Renal pelvis (tissue), 4 donors: Measurements from ENCODE around the gene ZNF385A. TPM values are rescaled to one million over a fixed set of nuclear protein-coding genes. Genes with fewer than 3 reads are reported as not detected.

Experiments used
- DNase-seq: peaks from one replicate; pipeline ENCODE4 v3.0.0-alpha.2; 2013
- polyA plus RNA-seq, 3 donors: library from polyadenylated mRNA; unstranded; fragments of 120-200 nt; gene quantifications; one replicate each; pipeline ENCODE4 v1.2.1, GENCODE V29; 2013; ENCODE audit not compliant: insufficient read length in 3 of 3

ZNF385A gene
- polyA plus RNA-seq, 3 donors, result 11.9 to 14.6 (median 13.0) TPM

GRCh38 chr12:54376596-54376995, 7.9 kb downstream of the ZNF385A start:
- DNase-seq, result no peak

DNA sequence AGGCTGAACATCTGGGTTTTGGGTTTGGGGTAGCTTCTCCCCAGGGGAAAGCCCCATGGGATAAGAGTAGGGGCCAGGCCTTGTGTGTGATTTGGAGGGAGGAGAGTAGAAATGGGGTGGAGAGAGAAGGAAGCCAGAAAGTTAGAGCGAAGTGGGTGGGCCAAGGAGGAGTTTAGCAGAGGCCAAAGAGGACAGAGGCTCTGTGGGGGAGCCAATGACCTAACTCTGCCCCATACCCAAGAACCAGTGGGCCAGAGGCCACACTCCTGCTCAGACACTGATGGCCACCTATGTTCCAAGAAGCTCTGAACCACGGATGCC, 9.3 kb downstream of the ZNF385A start:
- DNase-seq, result no peak

DNA sequence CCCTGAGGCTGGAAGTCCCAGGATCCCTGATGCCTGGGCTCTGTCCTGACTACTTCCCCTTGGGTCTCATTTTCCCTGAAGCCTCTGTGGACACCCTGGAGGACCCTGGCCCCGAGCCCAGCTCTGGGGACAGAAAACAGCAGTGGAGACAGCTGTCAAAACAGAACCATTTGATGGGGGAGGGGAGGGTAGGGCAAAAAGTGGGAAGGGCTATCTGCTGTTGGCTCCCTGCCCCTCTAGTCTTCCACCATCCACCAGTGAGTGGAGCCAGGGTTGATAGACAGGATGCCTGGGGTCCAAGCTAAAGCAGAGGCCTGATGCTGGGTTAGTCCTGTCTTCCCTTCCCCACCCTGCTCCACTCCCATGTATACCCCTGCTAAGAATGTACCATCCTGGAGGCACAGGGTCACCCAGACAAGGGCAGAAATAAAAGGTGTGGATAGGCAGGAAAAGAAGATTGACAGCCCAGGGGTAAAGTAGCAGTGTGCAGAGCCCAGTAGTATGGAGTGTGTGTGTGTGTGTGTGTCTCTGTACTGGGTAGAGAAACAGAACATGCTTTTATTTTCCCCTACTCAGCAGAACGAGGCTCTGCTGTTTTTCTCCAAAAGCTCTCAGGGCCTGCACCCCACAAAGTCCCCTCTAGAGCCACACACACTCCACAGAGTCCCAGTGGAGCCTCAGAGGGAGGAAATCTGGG, 9.8 kb downstream of the ZNF385A start:
- no peak for DNase-seq

GRCh38 chr12:54373649-54374561, 10.6 kb downstream of the ZNF385A start:
- no peak for DNase-seq

- DNase-seq, result no peak
Observed at GRCh38 chr12:54372113-54372806, 12.3 kb downstream of the ZNF385A start.

DNA sequence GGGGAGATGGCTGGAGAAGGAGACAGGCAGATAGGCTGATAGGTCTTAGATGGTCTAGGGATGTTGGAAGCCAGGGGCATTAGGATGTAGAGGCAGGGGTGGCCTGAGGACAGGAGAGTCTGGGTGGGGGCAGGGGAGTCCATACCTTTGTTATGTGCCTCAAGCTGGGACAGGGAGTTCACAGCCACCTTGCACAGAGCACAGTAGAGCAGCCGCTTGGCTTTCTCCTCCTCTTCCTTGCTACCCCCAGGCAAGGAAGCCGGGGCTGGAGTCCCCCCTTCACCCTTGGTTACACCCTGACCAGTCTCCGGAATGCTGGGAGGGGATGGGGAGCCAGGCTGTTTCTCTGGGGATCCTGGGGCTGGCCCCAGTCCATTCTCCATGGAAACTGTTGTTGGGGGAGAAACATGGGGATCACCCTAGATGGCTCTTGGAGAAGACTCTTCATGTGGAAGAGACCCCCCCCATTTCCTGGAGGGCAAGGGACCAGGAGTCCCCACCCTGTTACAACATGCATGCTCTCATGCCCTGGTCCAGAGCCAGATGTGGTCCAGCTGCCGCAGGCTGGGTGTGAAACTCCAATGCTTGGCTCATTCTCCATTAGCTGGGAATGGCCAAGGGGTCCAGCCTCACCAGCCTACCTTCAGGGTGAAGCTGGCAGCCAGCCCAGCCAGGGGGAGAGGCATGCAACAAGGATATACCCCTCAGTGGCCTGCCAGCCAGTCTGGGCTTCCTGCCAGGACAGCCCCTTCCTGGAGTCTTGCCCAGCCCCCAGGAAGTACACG, 13.0 kb downstream of the ZNF385A start:
- no peak for DNase-seq

DNA sequence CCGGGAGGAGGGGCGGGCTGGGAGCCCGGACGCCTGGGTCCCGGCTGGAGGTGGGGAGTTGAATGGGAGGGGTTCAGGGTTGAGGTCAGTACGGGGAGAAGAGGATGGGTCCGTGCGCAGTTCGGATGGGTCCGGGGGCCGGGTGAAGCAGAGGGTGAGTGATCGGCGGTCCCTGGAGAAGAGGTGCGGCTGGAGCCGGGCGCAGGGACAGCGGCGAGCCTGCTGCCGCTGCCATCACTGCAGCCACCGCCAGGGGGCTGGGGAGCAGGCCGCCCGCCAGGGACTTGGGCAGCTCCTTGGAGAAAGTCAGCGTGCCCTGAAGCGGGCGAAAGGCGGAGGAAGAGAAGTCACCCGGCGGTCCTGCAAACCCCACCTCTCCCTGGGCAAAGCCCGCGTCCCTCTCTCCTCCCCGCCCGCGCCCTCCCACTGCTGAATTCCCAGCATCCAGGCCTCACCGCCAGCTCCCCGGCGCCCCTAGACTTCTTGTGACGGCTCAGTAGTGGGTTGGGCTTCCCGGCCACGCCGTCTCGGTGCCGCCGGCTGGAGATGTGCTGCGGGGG, 14.3 kb downstream of the ZNF385A start:
- DNase-seq, result peak; percentile 77

GRCh38 chr12:54369597-54370131, 14.9 kb downstream of the ZNF385A start:
- DNase-seq, result no peak

DNA sequence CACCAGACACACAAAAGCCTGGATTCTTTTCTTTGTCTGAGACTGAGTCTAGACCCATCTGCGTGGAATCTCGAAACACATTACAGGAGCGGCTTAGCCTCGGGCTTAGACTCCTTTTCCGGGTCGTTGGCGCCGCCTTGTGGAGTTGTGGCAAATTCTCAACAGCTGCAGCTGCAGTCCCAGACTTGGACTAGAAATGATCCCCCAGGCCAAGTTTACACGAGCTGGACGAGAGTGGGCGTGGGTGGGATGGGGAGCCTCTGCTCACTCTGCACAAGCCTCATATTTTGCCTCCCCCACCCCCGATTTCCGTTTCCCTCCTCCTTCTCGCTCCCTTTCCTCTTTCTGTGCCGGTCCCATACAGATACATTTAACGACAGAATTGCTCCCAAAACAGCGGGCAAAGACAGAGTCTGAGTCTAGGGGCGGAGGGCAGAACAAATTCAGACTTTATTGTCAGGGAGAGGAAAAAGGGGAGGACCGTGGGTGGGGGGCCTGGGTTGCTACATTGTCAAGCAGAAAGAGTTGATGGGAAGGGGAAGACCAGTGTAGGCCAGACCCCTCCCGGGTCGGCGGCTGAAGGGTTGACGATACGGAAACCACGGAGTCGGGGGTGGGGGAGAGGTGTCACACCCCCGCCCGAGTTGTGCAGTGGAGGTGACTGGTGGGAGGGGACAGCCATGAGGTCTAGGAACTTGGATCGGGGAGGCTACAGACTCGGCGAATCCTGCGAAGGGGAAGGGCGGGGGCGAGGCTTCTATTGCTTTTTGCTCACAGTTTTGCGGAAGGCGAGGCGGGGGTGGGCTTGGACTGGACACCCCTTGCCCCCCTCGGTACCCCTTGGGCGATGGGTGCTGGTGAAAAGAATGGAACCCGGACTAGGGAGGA, 15.6 kb downstream of the ZNF385A start:
- peak; percentile 94 for DNase-seq

DNA sequence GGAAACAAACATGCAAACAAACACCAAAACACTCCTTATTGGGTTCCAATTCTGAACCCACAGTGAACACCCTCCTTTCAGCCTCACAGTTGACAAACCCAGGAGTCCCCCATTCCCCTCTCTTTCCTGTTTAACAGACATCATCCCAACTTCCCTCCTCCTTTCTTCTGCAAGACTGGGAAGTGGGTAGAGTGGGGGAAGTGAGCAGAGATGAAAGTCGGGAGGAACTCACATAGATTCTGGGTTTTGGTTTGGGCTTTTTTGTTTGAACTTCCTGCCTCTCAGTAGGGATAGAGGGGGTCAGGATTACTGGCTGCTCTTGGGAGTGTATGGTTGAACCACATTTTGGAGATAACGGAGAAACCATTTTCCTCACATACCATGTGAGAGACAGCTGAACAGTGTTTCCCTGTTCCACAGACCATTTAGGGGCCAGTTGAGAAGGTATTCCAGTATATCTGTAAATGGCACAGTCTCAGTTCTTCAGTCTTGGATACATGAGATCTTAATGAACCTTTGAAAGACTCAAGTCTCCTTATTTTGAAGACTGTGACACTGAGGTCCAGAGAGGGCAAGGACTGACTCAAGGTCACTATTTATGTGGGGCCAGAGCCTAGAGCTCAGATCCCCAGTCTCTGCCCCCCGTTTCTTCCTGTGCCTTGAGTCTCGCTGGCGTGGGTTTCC, 16.4 kb downstream of the ZNF385A start:
- DNase-seq, result no peak

- no peak for DNase-seq
Observed at GRCh38 chr12:54364413-54364812, 20.1 kb downstream of the ZNF385A start, which contains the start of gene GPR84. Gene GPR84 (minus strand): TSS chr12:54364486. CDS start chr12:54363851, 635 bp downstream.

DNA sequence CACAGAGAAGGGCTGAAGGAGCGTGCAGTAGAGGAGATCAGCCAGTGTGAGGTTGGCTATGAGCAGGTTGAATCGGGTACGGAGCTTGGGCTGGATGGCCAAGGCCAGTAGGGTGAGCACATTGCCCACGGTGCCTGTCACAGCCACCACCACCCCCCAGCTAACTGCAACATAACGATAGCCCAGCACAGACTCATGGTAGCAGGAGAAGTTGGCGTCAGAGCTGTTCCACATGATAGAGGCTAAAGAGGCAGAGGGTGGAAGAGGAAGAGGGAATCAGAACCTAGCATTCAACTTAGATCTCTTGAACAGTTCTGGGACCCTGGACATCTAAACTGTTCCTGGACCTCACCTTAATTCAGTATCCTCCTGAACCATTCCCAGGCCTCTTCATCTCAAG, 20.9 kb downstream of the ZNF385A start:
- no peak for DNase-seq

DNA sequence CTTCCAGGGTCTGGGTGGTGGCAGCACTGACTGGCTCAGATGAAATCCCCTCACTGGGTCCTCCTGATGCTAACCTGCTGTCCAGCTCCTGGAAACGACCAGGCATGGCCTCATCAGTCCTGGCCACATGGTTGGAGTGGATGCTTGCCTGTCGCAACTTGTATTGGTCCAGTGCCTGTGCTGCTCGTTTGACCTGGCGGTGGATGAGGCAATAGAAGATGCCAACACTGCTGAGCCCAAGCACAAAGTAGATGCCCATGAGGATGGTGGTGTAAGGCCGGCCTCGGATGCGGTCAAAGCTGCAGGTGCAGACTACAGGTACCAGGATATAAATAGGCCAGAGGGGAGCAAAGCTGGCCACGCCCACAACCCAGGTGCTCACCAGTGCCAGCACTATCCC, 21.5 kb downstream of the ZNF385A start:
- no peak for DNase-seq

- DNase-seq, result peak; percentile 93
Observed at GRCh38 chr12:54360717-54361456, 23.6 kb downstream of the ZNF385A start.

DNA sequence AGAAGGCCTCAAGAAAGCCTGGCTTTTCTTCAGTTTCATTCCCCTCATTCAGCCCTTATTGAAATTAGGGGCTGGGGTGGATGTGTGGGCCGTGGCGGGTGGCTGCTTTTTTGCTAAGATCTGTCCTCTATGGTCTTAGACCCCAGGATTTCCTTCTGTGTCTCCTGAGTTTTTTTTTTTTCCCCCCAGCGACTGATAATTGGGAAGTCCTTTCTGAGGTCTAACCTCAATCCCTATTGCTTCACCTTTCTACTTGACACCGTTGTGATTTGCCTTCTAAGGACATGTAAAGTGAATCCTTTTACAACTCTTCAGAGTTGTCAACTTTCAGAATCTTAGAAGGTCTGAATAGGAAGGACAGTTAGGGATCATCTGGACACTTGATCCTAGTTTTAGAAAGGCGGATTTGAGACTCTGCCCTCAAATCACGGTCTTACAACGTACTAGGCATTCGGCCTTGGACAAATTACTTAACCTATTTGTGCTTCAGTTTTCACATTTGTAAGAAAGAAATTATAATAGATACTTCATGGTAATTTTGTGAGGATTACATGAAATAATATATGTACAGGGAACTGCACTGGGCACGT, 24.7 kb downstream of the ZNF385A start:
- DNase-seq, result no peak

DNA sequence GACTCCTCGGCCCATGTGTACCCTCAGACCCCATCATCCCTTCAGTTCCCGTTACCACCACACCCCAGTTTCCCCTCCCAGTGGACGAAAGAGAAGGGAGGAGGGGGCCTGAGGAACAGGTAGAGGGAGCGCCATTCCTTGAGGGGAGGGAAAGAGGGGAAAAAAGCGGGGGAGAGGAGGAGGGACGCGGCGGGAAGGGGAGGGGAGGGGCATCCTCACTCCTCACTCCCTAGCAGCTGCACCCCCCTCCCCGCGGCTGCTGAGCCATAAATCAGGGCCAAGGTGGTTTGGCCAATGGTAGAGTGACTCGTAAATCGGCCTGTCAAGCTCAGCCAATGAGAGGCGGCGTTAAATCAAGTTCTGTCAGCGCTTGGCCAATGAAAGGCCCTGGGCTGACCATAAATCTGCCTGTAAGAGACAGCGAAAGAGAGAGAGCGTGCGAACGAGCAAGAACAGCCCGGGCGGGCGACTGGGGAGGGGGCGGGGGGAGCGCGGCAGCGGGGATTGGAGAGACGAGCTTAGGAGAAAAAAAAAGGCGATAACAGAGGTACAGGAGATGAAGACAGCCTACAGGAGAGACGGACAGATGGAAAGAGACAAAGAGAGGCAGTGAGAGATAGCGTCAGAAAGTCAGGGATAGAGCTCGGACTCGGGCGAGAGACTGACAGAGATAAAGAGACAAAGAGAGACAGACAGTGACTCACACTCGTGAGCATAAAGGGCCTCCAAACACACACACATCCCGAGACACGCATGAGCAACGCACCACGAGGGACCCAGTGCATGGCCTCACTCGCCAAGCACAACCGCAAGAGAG, 25.4 kb downstream of the ZNF385A start:
- DNase-seq, result peak; percentile 100

DNA sequence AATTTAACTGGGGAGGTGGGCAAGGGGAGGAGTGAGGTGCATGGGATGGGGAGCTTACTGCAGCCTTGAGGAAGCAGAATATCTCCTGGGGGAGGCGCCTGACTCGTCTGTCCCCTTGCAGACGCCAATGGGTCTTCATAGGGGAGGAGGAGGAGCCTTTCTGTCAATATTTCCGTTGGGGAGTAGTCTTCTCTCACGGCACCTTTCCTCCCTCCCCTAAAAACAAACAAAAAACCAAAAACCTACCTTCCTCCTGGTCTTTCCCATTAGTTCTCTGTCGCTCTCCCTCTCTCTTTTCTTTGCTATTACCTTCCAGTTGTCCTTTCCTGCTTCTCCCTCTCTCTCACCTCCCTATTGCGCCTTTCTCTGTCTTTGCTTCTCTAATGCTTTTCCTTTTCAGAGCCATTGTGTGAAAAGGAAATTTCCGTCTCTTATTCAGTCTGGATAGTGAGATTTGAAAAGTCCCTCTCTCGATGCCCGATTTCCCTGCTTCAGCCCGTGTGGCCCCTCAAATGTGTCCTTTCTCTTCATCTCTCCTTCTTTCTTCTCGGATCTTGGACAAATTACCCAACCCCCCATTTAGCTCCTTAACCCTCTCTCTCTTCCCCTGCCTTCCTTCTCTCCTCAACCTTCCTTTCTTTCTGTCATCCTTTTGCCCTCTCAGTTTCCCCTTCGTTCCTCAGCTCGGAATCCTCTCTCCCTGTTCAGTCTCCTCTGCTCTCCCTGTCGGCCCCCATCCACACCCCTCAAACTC, 26.2 kb downstream of the ZNF385A start:
- no peak for DNase-seq
